ENCODE measurements around the gene HABP2. TPM values are rescaled to one million over a fixed set of nuclear protein-coding genes. Genes with fewer than 3 reads are reported as not detected.

HABP2 gene
- total and polyA plus RNA-seq, 2 experiments from 2014 or later: not detected

- TF ChIP-seq CTCF (conservative IDR thresholded peaks at IDR 0.05; ENCODE audit: low read depth in 2 of 2) (no peak), EZH2 (IDR thresholded peaks at IDR 0.05; ENCODE audit: low read depth, unreplicated experiment) (no peak), ZNF331 (CRISPR knock-in tag; IDR thresholded peaks at IDR 0.05; ENCODE audit: low read depth) (no peak)
Measured at GRCh38 chr10:113589201-113589770, 36.4 kb downstream of the HABP2 start (continued).

- Histone ChIP-seq H3K4me1 (ENCODE audit: insufficient read depth) (no peaks in the 10 kb centered on the region), H3K4me3 (no peak overlapping the region), H3K79me2 (replicated peaks; ENCODE audit: insufficient read depth) (no peaks in the 10 kb centered on the region), H3K36me3 (ENCODE audit: insufficient read depth) (no peaks in the 10 kb centered on the region), H3F3A (replicated peaks; ENCODE audit: low read depth) (no peaks in the 10 kb centered on the region), H3K27me3 (ENCODE audit: insufficient read depth) (no peaks in the 10 kb centered on the region), H3K9me2 (ENCODE audit: insufficient read depth) (peaks cover 4% of the 10 kb centered on the region; the same call in 1 of the 2 replicates), H2AFZ (no peak overlapping the region), H4K20me1 (replicated peaks; ENCODE audit: insufficient read depth) (no peaks in the 10 kb centered on the region), H3K27ac (ENCODE audit: low read depth) (no peak overlapping the region), H3K4me2 (no peak overlapping the region)
- no peak for DNase-seq (ENCODE audit: low spot score)
- H3K27ac Mint-ChIP-seq: no peak overlapping the region
- no peaks in the 10 kb centered on the region for H3K9me3 Mint-ChIP-seq
- TF ChIP-seq CTCF (conservative IDR thresholded peaks at IDR 0.05; ENCODE audit: low read depth in 2 of 2): no peak
- no peak for TF ChIP-seq JUNB (IDR thresholded peaks at IDR 0.05; ENCODE audit: unreplicated experiment)
- no peak for TF ChIP-seq CREB1 (CRISPR knock-in tag; IDR thresholded peaks at IDR 0.05; ENCODE audit: low read depth)
- no peak for TF ChIP-seq STAT1 (IDR thresholded peaks at IDR 0.05; ENCODE audit: unreplicated experiment)
- no peak for TF ChIP-seq EZH2 (IDR thresholded peaks at IDR 0.05; ENCODE audit: low read depth, unreplicated experiment)
- TF ChIP-seq ZNF114 (CRISPR knock-in tag; IDR thresholded peaks at IDR 0.05): no peak
- TF ChIP-seq ETS1 (IDR thresholded peaks at IDR 0.05): no peak
- no peak for TF ChIP-seq POLR2AphosphoS5 (IDR thresholded peaks at IDR 0.05; ENCODE audit: low read depth)
- TF ChIP-seq ZNF331 (CRISPR knock-in tag; IDR thresholded peaks at IDR 0.05; ENCODE audit: low read depth): no peak
- no peak for TF ChIP-seq EZH2phosphoT487 (IDR thresholded peaks at IDR 0.05; ENCODE audit: unreplicated experiment)
- no peak overlapping the region for H3K4me3 Mint-ChIP-seq
- peaks cover 5% of the 10 kb centered on the region for H3K27me3 Mint-ChIP-seq (ENCODE audit: insufficient read depth, low read depth, poor library complexity)
- no peaks in the 10 kb centered on the region for H3K36me3 Mint-ChIP-seq (ENCODE audit: low read depth)
- no peaks in the 10 kb centered on the region for H3K4me1 Mint-ChIP-seq
- ATAC-seq: no peak
Measured at GRCh38 chr10:113590581-113590980, 37.7 kb downstream of the HABP2 start.

Measured in GM23338 (cell line).